H1 (cell line): Measurements from ENCODE around the gene RPP30. TPM values are rescaled to one million over a fixed set of nuclear protein-coding genes. Genes with fewer than 3 reads are reported as not detected.

Experiments used
- CTCF ChIA-PET: fragments of 300-600 bp; sonication (Branson Sonifier 250); formaldehyde crosslinking; loops from one replicate; lab custom pipeline; 2021; ENCODE audit not compliant: partially characterized antibody; lab: Charles Lee
- POLR2A ChIA-PET: fragments of 300-600 bp; sonication (Branson Sonifier 250); formaldehyde crosslinking; loops from one replicate; lab custom pipeline; 2021; ENCODE audit warnings: inconsistent platforms; ENCODE audit not compliant: partially characterized antibody; lab: Charles Lee
- DNase-seq, 2 experiments: peaks; one replicate each; pipeline versions ENCODE4 v3.0.0 to v3.0.0-alpha.2; 2010 to 2022; ENCODE audit warnings: low spot score in 2 of 2, low read depth in 1 of 2, mixed read lengths in 1 of 2
- FAIRE-seq: peaks from 2 replicates; lab custom pipeline; 2011; peaks lifted over from hg19 to GRCh38; lab: Jason Lieb, UNC
- H2AFZ ChIP-seq: 2 replicates; pipeline ENCODE4 v1.8.1; 2012; ENCODE audit warnings: low read length, inconsistent platforms
- H2AK5ac ChIP-seq: 2 replicates; pipeline ENCODE4 v1.6.1; 2013; ENCODE audit warnings: low read depth, low read length
- H2BK120ac ChIP-seq: replicated peaks from 2 replicates; pipeline ENCODE3; 2013; ENCODE audit warnings: low read depth, low read length, inconsistent platforms
- H2BK12ac ChIP-seq: 2 replicates; pipeline ENCODE4 v1.6.1; 2013; ENCODE audit warnings: low read depth, low read length
- H2BK15ac ChIP-seq: 2 replicates; pipeline ENCODE4 v1.6.1; 2013; ENCODE audit warnings: low read length
- H2BK20ac ChIP-seq: 2 replicates; pipeline ENCODE4 v1.6.1; 2013; ENCODE audit warnings: low read length
- H2BK5ac ChIP-seq: 2 replicates; pipeline ENCODE4 v1.6.1; 2013; ENCODE audit warnings: low read depth, low read length
- H3K14ac ChIP-seq: 2 replicates; pipeline ENCODE4 v1.6.1; 2013; ENCODE audit warnings: inconsistent platforms; ENCODE audit not compliant: insufficient read length
- H3K18ac ChIP-seq: 2 replicates; pipeline ENCODE4 v1.6.1; 2013; ENCODE audit warnings: low read length; ENCODE audit errors: extremely low read depth
- H3K23ac ChIP-seq: 2 replicates; pipeline ENCODE4 v1.6.1; 2013; ENCODE audit warnings: inconsistent platforms; ENCODE audit not compliant: insufficient read length
- H3K23me2 ChIP-seq: 2 replicates; pipeline ENCODE4 v1.6.1; 2013; ENCODE audit warnings: low read depth, low read length
- H3K27ac ChIP-seq: 2 replicates; pipeline ENCODE4 v1.6.1; 2011; ENCODE audit warnings: low read depth, low read length, inconsistent platforms
- H3K27me3 ChIP-seq, 4 experiments: replicated peaks in 1 of 4; 1 replicate in 1 of 4; 2 replicates in 3 of 4; pipeline versions ENCODE4 v1.6.1 to v1.8.1; 2011 to 2013; ENCODE audit warnings: low read length in 3 of 4, mild to moderate bottlenecking in 3 of 4, inconsistent platforms in 2 of 4, mixed read lengths in 2 of 4, moderate library complexity in 1 of 4; ENCODE audit not compliant: control insufficient read depth in 3 of 4, insufficient read depth in 3 of 4; ENCODE audit errors: extremely low read depth in 1 of 4
- H3K36me3 ChIP-seq, 4 experiments: 2 replicates each; pipeline versions ENCODE4 v1.6.1 to v1.8.1; 2011 to 2013; ENCODE audit warnings: mild to moderate bottlenecking in 4 of 4, low read length in 3 of 4, moderate library complexity in 2 of 4, control low read depth in 1 of 4, inconsistent platforms in 1 of 4; ENCODE audit not compliant: insufficient read depth in 4 of 4, control insufficient read depth in 2 of 4
- H3K4ac ChIP-seq: replicated peaks from 2 replicates; pipeline ENCODE3; 2013; ENCODE audit warnings: low read length, low read depth, mixed read lengths, inconsistent platforms; ENCODE audit not compliant: insufficient read length
- H3K4me1 ChIP-seq, 4 experiments: replicated peaks in 1 of 4; 1 replicate in 1 of 4; 2 replicates in 3 of 4; pipeline versions ENCODE4 v1.6.1 to v1.8.1; 2011 to 2013; ENCODE audit warnings: low read length in 3 of 4, inconsistent platforms in 2 of 4, mixed read lengths in 1 of 4; ENCODE audit not compliant: insufficient read depth in 4 of 4, control insufficient read depth in 3 of 4
- H3K4me2 ChIP-seq, 2 experiments: 2 replicates each; pipeline versions ENCODE4 v1.6.1 to v1.8.1; 2011 to 2013; ENCODE audit warnings: low read depth in 2 of 2, low read length in 2 of 2, control low read depth in 1 of 2, inconsistent platforms in 1 of 2, mild to moderate bottlenecking in 1 of 2; ENCODE audit not compliant: insufficient read depth in 1 of 2
- H3K4me3 ChIP-seq, 4 experiments: fragments of 200-600, 300-600 bp in 1 of 4; sonication (generic), shearing (Covaris generic), sonication (Bioruptor Twin) in 1 of 4; 2 replicates each; pipeline versions ENCODE4 v1.5.1 to v1.8.1; 2011 to 2016; ENCODE audit warnings: low read length in 4 of 4, low read depth in 3 of 4, control low read depth in 2 of 4, inconsistent platforms in 2 of 4, mild to moderate bottlenecking in 2 of 4, mixed read lengths in 1 of 4, moderate library complexity in 1 of 4; ENCODE audit not compliant: insufficient read depth in 2 of 4; ENCODE audit errors: extremely low read depth in 1 of 4
- H3K56ac ChIP-seq: replicated peaks from 2 replicates; pipeline ENCODE3; 2013; ENCODE audit warnings: low read depth, mild to moderate bottlenecking, mixed read lengths, low read length, inconsistent platforms; ENCODE audit not compliant: insufficient read length
- H3K79me1 ChIP-seq: 2 replicates; pipeline ENCODE4 v1.6.1; 2013; ENCODE audit warnings: low read depth, low read length, control low read depth
- H3K79me2 ChIP-seq, 2 experiments: 2 replicates each; pipeline versions ENCODE4 v1.6.1 to v1.8.1; 2012 to 2013; ENCODE audit warnings: low read length in 2 of 2, mild to moderate bottlenecking in 2 of 2, inconsistent platforms in 1 of 2; ENCODE audit not compliant: insufficient read depth in 2 of 2, control insufficient read depth in 1 of 2
- H3K9ac ChIP-seq, 4 experiments: replicated peaks in 1 of 4; 1 replicate in 1 of 4; 2 replicates in 3 of 4; pipeline versions ENCODE4 v1.6.1 to v1.8.1; 2011 to 2013; ENCODE audit warnings: low read depth in 3 of 4, low read length in 3 of 4, control low read depth in 2 of 4, mild to moderate bottlenecking in 2 of 4, moderate library complexity in 2 of 4, inconsistent platforms in 1 of 4; ENCODE audit errors: extremely low read depth in 1 of 4
- H3K9me3 ChIP-seq, 2 experiments: 2 replicates each; pipeline versions ENCODE4 v1.6.1 to v1.8.1; 2012 to 2013; ENCODE audit warnings: mild to moderate bottlenecking in 2 of 2, moderate library complexity in 2 of 2, control low read depth in 1 of 2, inconsistent platforms in 1 of 2, low read depth in 1 of 2, low read length in 1 of 2, mixed read lengths in 1 of 2; ENCODE audit not compliant: insufficient read depth in 2 of 2
- H4K20me1 ChIP-seq, 2 experiments: replicated peaks in 1 of 2; 2 replicates each; pipeline versions ENCODE3 to v1.8.1; 2011 to 2013; ENCODE audit warnings: inconsistent platforms in 2 of 2, low read length in 2 of 2, mild to moderate bottlenecking in 1 of 2; ENCODE audit not compliant: insufficient read depth in 2 of 2, control insufficient read depth in 1 of 2
- H4K5ac ChIP-seq: 2 replicates; pipeline ENCODE4 v1.6.1; 2013; ENCODE audit warnings: low read length, low read depth, mixed read lengths, inconsistent platforms; ENCODE audit not compliant: insufficient read length
- H4K8ac ChIP-seq: 2 replicates; pipeline ENCODE4 v1.8.0; 2013; ENCODE audit warnings: mild to moderate bottlenecking, moderate library complexity, low read length, inconsistent platforms; ENCODE audit not compliant: insufficient read depth; ENCODE audit errors: extremely low read depth
- H4K91ac ChIP-seq: replicated peaks from 2 replicates; pipeline ENCODE3; 2013; ENCODE audit warnings: low read length, mixed read lengths, inconsistent platforms; ENCODE audit not compliant: insufficient read length
- BACH1 ChIP-seq: IDR thresholded peaks from 2 replicates; pipeline ENCODE4 v1.6.1; 2012; ENCODE audit warnings: low read length, improper control_type of control experiment
- FOSL1 ChIP-seq: IDR thresholded peaks from 2 replicates; pipeline ENCODE4 v1.6.1; 2011; ENCODE audit warnings: mild to moderate bottlenecking, low read depth, low read length, moderate library complexity; ENCODE audit not compliant: insufficient read depth
- KDM4A ChIP-seq: IDR thresholded peaks from one replicate; pipeline ENCODE4 v1.7.1; 2012; ENCODE audit warnings: low read depth, mild to moderate bottlenecking, moderate library complexity, low read length, inconsistent platforms; ENCODE audit not compliant: severe bottlenecking
- POLR2A ChIP-seq, 2 experiments: IDR thresholded peaks; 1 replicate in 1 of 2; 2 replicates in 1 of 2; pipeline ENCODE4 v1.6.1; 2011; ENCODE audit warnings: low read depth in 2 of 2, low read length in 2 of 2, mild to moderate bottlenecking in 2 of 2; ENCODE audit errors: control extremely low read depth in 1 of 2
- RXRA ChIP-seq: IDR thresholded peaks from 2 replicates; pipeline ENCODE4 v1.6.1; 2011; ENCODE audit warnings: low read depth, mild to moderate bottlenecking, low read length, moderate library complexity; ENCODE audit not compliant: insufficient read depth
- SIRT6 ChIP-seq: IDR thresholded peaks from one replicate; pipeline ENCODE4 v1.7.1; 2012; ENCODE audit warnings: low read length, inconsistent platforms
- SIX5 ChIP-seq: IDR thresholded peaks from 2 replicates; pipeline ENCODE4 v1.6.1; 2011; ENCODE audit warnings: mild to moderate bottlenecking, low read depth, low read length
- SP4 ChIP-seq: IDR thresholded peaks from 2 replicates; pipeline ENCODE4 v1.6.1; 2012; ENCODE audit warnings: low read length, inconsistent platforms
- TBP ChIP-seq: IDR thresholded peaks from 2 replicates; pipeline ENCODE4 v1.6.1; 2011; ENCODE audit warnings: low read depth, low read length, improper control_type of control experiment
- WGBS, 2 experiments: shearing (Covaris generic) in 1 of 2; methylation state at CpG; one replicate each; pipeline versions ENCODE4 v1.1.6 to v1.1.7; 2013 to 2015; ENCODE audit warnings: low lambda C conversion rate in 2 of 2, mixed read lengths in 2 of 2, inconsistent platforms in 1 of 2, low coverage in 1 of 2, missing lambda C conversion rate in 1 of 2; ENCODE audit not compliant: insufficient replicate concordance in 2 of 2, insufficient coverage in 1 of 2, insufficient read length in 1 of 2; ENCODE audit errors: extremely low coverage in 1 of 2, missing lambda C conversion rate in 1 of 2; 5-methylcytosine and 5-hydroxymethylcytosine counted together
- polyA plus RNA-seq, 7 experiments: library from polyadenylated mRNA; depleted of rRNA in 3 of 7; stranded (reverse) in 5 of 7; unstranded in 2 of 7; fragments of >200 nt in 5 of 7; fragments of 200-250 nt in 2 of 7; gene quantifications; 1 replicate in 5 of 7; 2 replicates in 1 of 7; 4 replicates in 1 of 7; pipeline versions ENCODE4 v1.2.1 to v1.2.3, GENCODE V29; 2011 to 2013; ENCODE audit warnings: missing spikeins in 2 of 7, mixed read lengths in 2 of 7
- total RNA-seq: library from RNA; stranded (reverse); fragmentation: NEBNext Ultra II Directional; extraction: Animal tissue kit (Norgen Biotek cat#: 25700); gene quantifications from 2 replicates; pipeline ENCODE4 v1.2.1, GENCODE V29; 2021
- TF ChIP-seq, protein P1 (sequence below): IDR thresholded peaks from 2 replicates; pipeline ENCODE4 v1.6.1; 2011; ENCODE audit warnings: low read length, improper control_type of control experiment

RPP30 gene
- total and polyA plus RNA-seq, 2 of the 8 experiments (the other 6 are each of a cell fraction or from before 2014, with no cell fraction given), result 38.9 to 79.7 TPM

DNA sequence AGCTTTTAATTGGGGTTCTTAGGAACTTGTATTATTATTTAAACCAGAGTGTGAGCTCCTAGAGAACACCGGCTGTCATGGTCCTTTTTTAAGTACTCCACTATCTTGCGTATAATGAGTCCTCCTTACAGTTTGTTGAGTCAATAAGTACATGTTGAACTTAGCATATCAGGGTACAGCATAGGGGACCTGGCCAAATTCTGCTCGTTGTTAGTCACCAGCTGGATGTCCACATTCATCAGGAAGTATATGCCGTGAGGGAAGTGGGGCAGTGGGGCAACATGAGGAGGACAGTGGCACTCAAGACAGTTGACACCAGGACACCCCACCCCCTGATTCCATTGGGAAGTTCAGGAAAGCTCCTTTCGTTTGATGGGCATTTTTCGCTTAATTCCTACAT, 16.6 kb downstream of the RPP30 start:
- Histone ChIP-seq H4K5ac (no peak overlapping the region), H2BK120ac (no peak overlapping the region), H4K20me1 (peaks cover 0 to 3% of the 10 kb centered on the region in 2 experiments), H3K56ac (no peak overlapping the region), H3K9me3 (no peaks in the 10 kb centered on the region; a peak in 1 of 4 replicates), H3K4me2 (no peak overlapping the region), H2BK15ac (no peak overlapping the region), H3K79me1 (peaks cover 2% of the 10 kb centered on the region; the same call in 1 of the 2 replicates), H2AK5ac (no peak overlapping the region), H2BK5ac (no peak overlapping the region), H3K27me3 (no peaks in the 10 kb centered on the region), H3K4me3 (no peak overlapping the region), H3K14ac (no peak overlapping the region), H2BK12ac (no peak overlapping the region), H2BK20ac (no peak overlapping the region), H3K4me1 (no peaks in the 10 kb centered on the region), H4K8ac (no peak overlapping the region), H3K79me2 (no peaks in the 10 kb centered on the region), H3K27ac (no peak overlapping the region), H4K91ac (no peak overlapping the region), H3K23ac (no peak overlapping the region), H3K36me3 (peaks cover 6 to 57% (median 33%) of the 10 kb centered on the region in 4 experiments; a peak in 7 of 8 replicates), H3K18ac (no peak overlapping the region), H3K23me2 (no peaks in the 10 kb centered on the region), H3K4ac (no peak overlapping the region), H2AFZ (no peak overlapping the region), H3K9ac (no peak overlapping the region)
- POLR2A ChIA-PET, result interaction anchor here (2.5 kb wide), 1 partner anchor 13 kb away, joined by 7 read pairs; no protein-coding TSS in a partner anchor
- TF ChIP-seq, protein P1, sequence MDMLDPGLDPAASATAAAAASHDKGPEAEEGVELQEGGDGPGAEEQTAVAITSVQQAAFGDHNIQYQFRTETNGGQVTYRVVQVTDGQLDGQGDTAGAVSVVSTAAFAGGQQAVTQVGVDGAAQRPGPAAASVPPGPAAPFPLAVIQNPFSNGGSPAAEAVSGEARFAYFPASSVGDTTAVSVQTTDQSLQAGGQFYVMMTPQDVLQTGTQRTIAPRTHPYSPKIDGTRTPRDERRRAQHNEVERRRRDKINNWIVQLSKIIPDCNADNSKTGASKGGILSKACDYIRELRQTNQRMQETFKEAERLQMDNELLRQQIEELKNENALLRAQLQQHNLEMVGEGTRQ, result no peak
- TF ChIP-seq KDM4A (no peak), RXRA (no peak), SIRT6 (no peak), SIX5 (no peak), TBP (no peak), BACH1 (no peak), POLR2A (IDR thresholded peaks at IDR 0.05; ENCODE audit: control extremely low read depth in 1 of 2, low read depth in 2 of 2, low read length in 2 of 2) (no peak), SP4 (no peak), FOSL1 (no peak)
- CTCF ChIA-PET, result interaction anchor here (0.6 to 2.7 kb wide), 8 partner anchors 9 to 1294 kb away, joined by 3 to 20 read pairs (median 4); no protein-coding TSS in a partner anchor
- DNase-seq (no peak), FAIRE-seq (no peak)
- 92% methylated on average over 6 of the region's 6 CpGs; no CpG with 5 or more reads in 1 of the 2 experiments for WGBS, 2 experiments
